ENCODE measurements around the gene OR5H6. TPM values are rescaled to one million over a fixed set of nuclear protein-coding genes. Genes with fewer than 3 reads are reported as not detected.

The OR5H6 gene
- total and polyA plus RNA-seq, 2 donors from 2014 or later, result not detected

GRCh38 chr3:98232489-98232888 lies 31.6 kb upstream of the OR5H6 start:
- no peak for FAIRE-seq

GRCh38 chr3:98233468-98233867 lies 30.6 kb upstream of the OR5H6 start:
- Histone ChIP-seq H3K4me3 (ENCODE audit: low read length in 3 of 3) (no peak overlapping the region), H3K9me3 (ENCODE audit: control insufficient read depth in 2 of 3, insufficient read depth in 1 of 3, low read length in 3 of 3) (no peaks in the 10 kb centered on the region), H3K36me3 (ENCODE audit: control insufficient read depth in 2 of 3, insufficient read depth in 3 of 3, low read length in 3 of 3) (no peaks in the 10 kb centered on the region), H3K9ac (ENCODE audit: low read length in 3 of 3) (no peak overlapping the region), H3K27ac (ENCODE audit: low read depth in 2 of 2, low read length in 2 of 2) (no peak overlapping the region), H3K27me3 (ENCODE audit: control insufficient read depth, insufficient read depth, low read length) (no peaks in the 10 kb centered on the region), H3K4me1 (ENCODE audit: control insufficient read depth in 2 of 3, insufficient read depth in 2 of 3, low read depth in 1 of 3, low read length in 3 of 3) (no peaks in the 10 kb centered on the region)
- no peak for TF ChIP-seq CTCF (IDR thresholded peaks at IDR 0.05; ENCODE audit: borderline replicate concordance, extremely low read depth, insufficient read depth)
- intact Hi-C loops (cut with DNase I), result no loop called here
- DNase-seq (no peak), FAIRE-seq (no peak)

More at GRCh38 chr3:98232489-98232888, 31.6 kb upstream of the OR5H6 start:
- no peak overlapping the region for H3K4me3 ChIP-seq (ENCODE audit: low read length in 3 of 3)
- no peaks in the 10 kb centered on the region for H3K27me3 ChIP-seq (ENCODE audit: control insufficient read depth, insufficient read depth, low read length)
- intact Hi-C loops (cut with DNase I), result no loop called here
- H3K4me1 ChIP-seq (ENCODE audit: control insufficient read depth in 2 of 3, insufficient read depth in 2 of 3, low read depth in 1 of 3, low read length in 3 of 3), result no peaks in the 10 kb centered on the region
- H3K9ac ChIP-seq (ENCODE audit: low read length in 3 of 3), result no peak overlapping the region
- no peak for TF ChIP-seq CTCF (IDR thresholded peaks at IDR 0.05; ENCODE audit: borderline replicate concordance, extremely low read depth, insufficient read depth)
- no peak overlapping the region for H3K27ac ChIP-seq (ENCODE audit: low read depth in 2 of 2, low read length in 2 of 2)
- H3K9me3 ChIP-seq (ENCODE audit: control insufficient read depth in 2 of 3, insufficient read depth in 1 of 3, low read length in 3 of 3), result no peaks in the 10 kb centered on the region
- no peak for DNase-seq
- H3K36me3 ChIP-seq (ENCODE audit: control insufficient read depth in 2 of 3, insufficient read depth in 3 of 3, low read length in 3 of 3), result no peaks in the 10 kb centered on the region

GRCh38 chr3:98240131-98240530 lies 23.9 kb upstream of the OR5H6 start:
- intact Hi-C loops (cut with DNase I), result no loop called here
- Histone ChIP-seq H3K9me3 (ENCODE audit: control insufficient read depth in 2 of 3, insufficient read depth in 1 of 3, low read length in 3 of 3) (no peaks in the 10 kb centered on the region), H3K4me1 (ENCODE audit: control insufficient read depth in 2 of 3, insufficient read depth in 2 of 3, low read depth in 1 of 3, low read length in 3 of 3) (no peaks in the 10 kb centered on the region), H3K9ac (ENCODE audit: low read length in 3 of 3) (no peak overlapping the region), H3K27me3 (ENCODE audit: control insufficient read depth, insufficient read depth, low read length) (no peaks in the 10 kb centered on the region), H3K4me3 (ENCODE audit: low read length in 3 of 3) (no peak overlapping the region), H3K36me3 (ENCODE audit: control insufficient read depth in 2 of 3, insufficient read depth in 3 of 3, low read length in 3 of 3) (no peaks in the 10 kb centered on the region), H3K27ac (ENCODE audit: low read depth in 2 of 2, low read length in 2 of 2) (no peak overlapping the region)
- FAIRE-seq, result no peak
- no peak for TF ChIP-seq CTCF (IDR thresholded peaks at IDR 0.05; ENCODE audit: borderline replicate concordance, extremely low read depth, insufficient read depth)
- no peak for DNase-seq

GRCh38 chr3:98242155-98242554 lies 21.9 kb upstream of the OR5H6 start:
- DNase-seq (no peak), FAIRE-seq (peak; percentile 66)
- Histone ChIP-seq H3K4me1 (ENCODE audit: control insufficient read depth in 2 of 3, insufficient read depth in 2 of 3, low read depth in 1 of 3, low read length in 3 of 3) (no peaks in the 10 kb centered on the region), H3K27me3 (ENCODE audit: control insufficient read depth, insufficient read depth, low read length) (no peaks in the 10 kb centered on the region), H3K27ac (ENCODE audit: low read depth in 2 of 2, low read length in 2 of 2) (no peak overlapping the region), H3K9ac (ENCODE audit: low read length in 3 of 3) (no peak overlapping the region), H3K36me3 (ENCODE audit: control insufficient read depth in 2 of 3, insufficient read depth in 3 of 3, low read length in 3 of 3) (no peaks in the 10 kb centered on the region), H3K4me3 (ENCODE audit: low read length in 3 of 3) (no peak overlapping the region), H3K9me3 (ENCODE audit: control insufficient read depth in 2 of 3, insufficient read depth in 1 of 3, low read length in 3 of 3) (no peaks in the 10 kb centered on the region)
- TF ChIP-seq CTCF (IDR thresholded peaks at IDR 0.05; ENCODE audit: borderline replicate concordance, extremely low read depth, insufficient read depth), result no peak
- intact Hi-C loops (cut with DNase I), result no loop called here
